HG02759 (cell line): Measurements from ENCODE around the gene PDP2.

ENCODE experiments used
- ATAC-seq: cut with Tn5 transposase; IDR thresholded peaks from one replicate; pipeline ENCODE4 v1.9.1; 2021; ENCODE audit warnings: mild to moderate bottlenecking, moderate library complexity; ENCODE audit not compliant: unreplicated experiment

PDP2 gene

GRCh38 chr16:66917741-66918140 is 37.4 kb downstream of the PDP2 start:
- ATAC-seq = no peak

- no peak for ATAC-seq
Measured at GRCh38 chr16:66918355-66918754, 38.0 kb downstream of the PDP2 start.

- no peak for ATAC-seq
Measured at GRCh38 chr16:66918803-66919568, 38.7 kb downstream of the PDP2 start, which contains the start of gene CDH16. TSS of gene CDH16 (minus strand) at chr16:66918885. CDS start at chr16:66918065, 820 bp downstream.

GRCh38 chr16:66919569-66920298 is 39.4 kb downstream of the PDP2 start:
- no peak for ATAC-seq

GRCh38 chr16:66920299-66920590 is 39.9 kb downstream of the PDP2 start:
- ATAC-seq = no peak

- no peak for ATAC-seq
Measured at GRCh38 chr16:66920924-66921680, 40.8 kb downstream of the PDP2 start.

GRCh38 chr16:66921729-66922450 is 41.6 kb downstream of the PDP2 start:
- no peak for ATAC-seq

GRCh38 chr16:66923247-66923731 is 43.0 kb downstream of the PDP2 start:
- no peak for ATAC-seq

GRCh38 chr16:66923866-66924265 is 43.6 kb downstream of the PDP2 start:
- ATAC-seq = no peak

- no peak for ATAC-seq
Measured at GRCh38 chr16:66924527-66925321, 44.4 kb downstream of the PDP2 start.

- no peak for ATAC-seq
Measured at GRCh38 chr16:66925322-66925840, 45.1 kb downstream of the PDP2 start, which contains the start of gene RRAD. TSS of gene RRAD (minus strand) at chr16:66925535. CDS start at chr16:66925179, 356 bp downstream.

- ATAC-seq = no peak
Measured at GRCh38 chr16:66926171-66926947, 46.0 kb downstream of the PDP2 start.

- ATAC-seq = no peak
Measured at GRCh38 chr16:66926961-66927436, 46.7 kb downstream of the PDP2 start.

- ATAC-seq = no peak
Measured at GRCh38 chr16:66927918-66928649, 47.8 kb downstream of the PDP2 start.

- ATAC-seq = no peak
Measured at GRCh38 chr16:66928702-66929388, 48.5 kb downstream of the PDP2 start.

GRCh38 chr16:66930189-66930588 is 49.9 kb downstream of the PDP2 start:
- no peak for ATAC-seq

GRCh38 chr16:66931665-66932064 is 51.4 kb downstream of the PDP2 start:
- no peak for ATAC-seq

GRCh38 chr16:66932076-66932475 is 51.8 kb downstream of the PDP2 start:
- ATAC-seq = no peak
